8988T (cell line): ENCODE measurements around the gene RTF2.
"Not testable (repeated sequence)": the region's sequence is repeated elsewhere in the genome, so short reads cannot be mapped to it uniquely, and the experiment has no call there.

ENCODE experiments used
- DNase-seq: peaks from one replicate; pipeline ENCODE4 v3.0.0; 2011

RTF2 gene

GRCh38 chr20:56554869-56555268 is 86.4 kb downstream of the RTF2 start:
- DNase-seq, result peak; percentile 63

GRCh38 chr20:56558968-56559367 is 90.5 kb downstream of the RTF2 start:
- no peak for DNase-seq

GRCh38 chr20:56564526-56564925 is 96.1 kb downstream of the RTF2 start:
- not testable (repeated sequence) for DNase-seq

GRCh38 chr20:56565511-56565910 is 97.1 kb downstream of the RTF2 start:
- DNase-seq, result no peak

- no peak for DNase-seq
Measured at GRCh38 chr20:56566621-56567020, 98.2 kb downstream of the RTF2 start.
